Kidney (tissue), 14 donors: Measurements from ENCODE around the gene IFT88. TPM values are rescaled to one million over a fixed set of nuclear protein-coding genes. Genes with fewer than 3 reads are reported as not detected.

Experiments
- DNase-seq, 5 donors: peaks; one replicate each; pipeline ENCODE4 v3.0.0-alpha.2; 2013 to 2020
- FAIRE-seq: peaks from 2 replicates; lab custom pipeline; 2012; peaks lifted over from hg19 to GRCh38; lab: Jason Lieb, UNC
- H3K27ac ChIP-seq, 2 donors: one replicate each; pipeline ENCODE4 v1.7.0; 2013; ENCODE audit warnings: low read depth in 2 of 2, low read length in 2 of 2, inconsistent platforms in 1 of 2
- H3K27me3 ChIP-seq: one replicate; pipeline ENCODE4 v1.7.1; 2013; ENCODE audit warnings: low read length, inconsistent platforms; ENCODE audit not compliant: control insufficient read depth, insufficient read depth
- H3K36me3 ChIP-seq, 3 donors: one replicate each; pipeline versions ENCODE4 v1.7.0 to v1.7.1; 2013; ENCODE audit warnings: low read length in 3 of 3, control low read depth in 1 of 3, inconsistent platforms in 1 of 3; ENCODE audit not compliant: insufficient read depth in 3 of 3, control insufficient read depth in 2 of 3
- H3K4me1 ChIP-seq, 3 donors: one replicate each; pipeline versions ENCODE4 v1.7.0 to v1.7.1; 2013; ENCODE audit warnings: low read length in 3 of 3, inconsistent platforms in 1 of 3, low read depth in 1 of 3; ENCODE audit not compliant: control insufficient read depth in 2 of 3, insufficient read depth in 2 of 3
- H3K4me3 ChIP-seq, 3 donors: one replicate each; pipeline versions ENCODE4 v1.7.0 to v1.8.1; 2013; ENCODE audit warnings: low read length in 3 of 3, control low read depth in 1 of 3, inconsistent platforms in 1 of 3
- H3K9ac ChIP-seq, 3 donors: one replicate each; pipeline versions ENCODE4 v1.7.0 to v1.7.1; 2013; ENCODE audit warnings: low read length in 3 of 3, control low read depth in 1 of 3, inconsistent platforms in 1 of 3
- H3K9me3 ChIP-seq, 3 donors: one replicate each; pipeline versions ENCODE4 v1.7.0 to v1.7.1; 2013; ENCODE audit warnings: low read length in 3 of 3, control low read depth in 1 of 3, inconsistent platforms in 1 of 3; ENCODE audit not compliant: control insufficient read depth in 2 of 3, insufficient read depth in 1 of 3
- intact Hi-C: fragments of 100-400 bp; cut with DNase I; formaldehyde crosslinking; loops from one replicate; pipeline ENCODE4 v1.11.1; 2022
- polyA plus RNA-seq: library from polyadenylated mRNA; stranded (reverse); fragments of 350-450 nt; fragmentation: Illumina TruSeq; extraction: RNeasy Lipid Tissue Mini Kit (QIAGEN cat#74804); gene quantifications from one replicate; pipeline ENCODE4 v1.2.3, GENCODE V29; 2014; ENCODE audit warnings: low read depth, low replicate concordance; ENCODE audit not compliant: insufficient read depth
- total RNA-seq: library from RNA; stranded (reverse); fragmentation: NEBNext Ultra II Directional; extraction: Animal tissue kit (Norgen Biotek cat#: 25700); gene quantifications from one replicate; pipeline ENCODE4 v1.2.1, GENCODE V29; 2021
- TF ChIP-seq, protein P1 (sequence below): IDR thresholded peaks from 3 replicates; pipeline ENCODE4 v1.5.1; 2012; ENCODE audit warnings: mild to moderate bottlenecking, moderate library complexity, borderline replicate concordance; ENCODE audit not compliant: insufficient read depth; ENCODE audit errors: extremely low read depth
- donor health status: control.
- donor health status: control.
- donor health status: control.
- donor health status: control.
- donor health status: control.
- donor health status: DM: yes; HTN: yes; CAD: no.
- donor health status: Normal renal cell carcinoma (clear cell type).

The IFT88 gene
- total and polyA plus RNA-seq, 2 donors from 2014 or later: 20.2 to 30.3 TPM

- H3K4me1 ChIP-seq: peaks cover 0 to 33% (median 19%) of the 10 kb centered on the region in 3 donors
- TF ChIP-seq, protein P1, sequence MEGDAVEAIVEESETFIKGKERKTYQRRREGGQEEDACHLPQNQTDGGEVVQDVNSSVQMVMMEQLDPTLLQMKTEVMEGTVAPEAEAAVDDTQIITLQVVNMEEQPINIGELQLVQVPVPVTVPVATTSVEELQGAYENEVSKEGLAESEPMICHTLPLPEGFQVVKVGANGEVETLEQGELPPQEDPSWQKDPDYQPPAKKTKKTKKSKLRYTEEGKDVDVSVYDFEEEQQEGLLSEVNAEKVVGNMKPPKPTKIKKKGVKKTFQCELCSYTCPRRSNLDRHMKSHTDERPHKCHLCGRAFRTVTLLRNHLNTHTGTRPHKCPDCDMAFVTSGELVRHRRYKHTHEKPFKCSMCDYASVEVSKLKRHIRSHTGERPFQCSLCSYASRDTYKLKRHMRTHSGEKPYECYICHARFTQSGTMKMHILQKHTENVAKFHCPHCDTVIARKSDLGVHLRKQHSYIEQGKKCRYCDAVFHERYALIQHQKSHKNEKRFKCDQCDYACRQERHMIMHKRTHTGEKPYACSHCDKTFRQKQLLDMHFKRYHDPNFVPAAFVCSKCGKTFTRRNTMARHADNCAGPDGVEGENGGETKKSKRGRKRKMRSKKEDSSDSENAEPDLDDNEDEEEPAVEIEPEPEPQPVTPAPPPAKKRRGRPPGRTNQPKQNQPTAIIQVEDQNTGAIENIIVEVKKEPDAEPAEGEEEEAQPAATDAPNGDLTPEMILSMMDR: no peak
- no peak for DNase-seq
- H3K36me3 ChIP-seq: no peaks in the 10 kb centered on the region
- H3K4me3 ChIP-seq: peak overlapping the region in 2 of 3 donors; percentile 15 to 44
- H3K27me3 ChIP-seq: no peaks in the 10 kb centered on the region
- intact Hi-C loops: no loop called here
- no peaks in the 10 kb centered on the region for H3K9me3 ChIP-seq
- H3K27ac ChIP-seq: peak overlapping the region; percentile 86 to 98
- H3K9ac ChIP-seq: peak overlapping the region in 1 of 3 donors; percentile 47
- no peak for FAIRE-seq
These were observed 45.4 kb upstream of the IFT88 start for GRCh38 chr13:20521364-20522115.

DNA sequence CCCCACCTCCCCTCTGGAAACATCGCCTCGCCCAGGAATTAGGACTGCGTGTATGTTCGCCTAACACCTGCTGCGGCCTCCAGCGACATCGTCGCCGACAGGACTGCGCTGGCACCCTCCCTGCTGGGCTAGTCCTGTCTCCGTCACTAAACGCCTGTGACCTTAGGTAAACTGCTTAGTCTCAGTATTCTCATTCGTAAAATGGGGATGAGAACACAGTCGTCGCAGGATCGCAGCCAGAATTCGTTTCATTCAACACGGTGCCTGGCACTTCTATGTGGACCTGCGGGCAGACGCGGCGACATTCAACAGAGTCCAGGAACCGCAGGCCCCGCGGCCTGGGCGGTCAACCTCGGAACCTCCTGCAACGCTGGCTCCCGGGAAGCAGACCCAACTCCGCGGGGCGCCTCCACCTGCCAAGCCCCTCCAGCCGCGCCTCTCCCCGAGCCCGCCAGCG is 41.8 kb upstream of the IFT88 start:
- no peaks in the 10 kb centered on the region for H3K27me3 ChIP-seq
- peaks cover 0 to 22% (median 14%) of the 10 kb centered on the region in 3 donors for H3K4me1 ChIP-seq
- DNase-seq (peak in 4 of 5 donors; percentile 27 to 60 (median 40)), FAIRE-seq (no peak)
- peak overlapping the region; percentile 70 to 96 (median 89) for H3K4me3 ChIP-seq
- TF ChIP-seq, protein P1: no peak
- intact Hi-C loops: no loop called here
- no peaks in the 10 kb centered on the region for H3K9me3 ChIP-seq
- peak overlapping the region; percentile 98 for H3K27ac ChIP-seq
- no peaks in the 10 kb centered on the region for H3K36me3 ChIP-seq
- H3K9ac ChIP-seq: peak overlapping the region; percentile 52 to 100 (median 72)

DNA sequence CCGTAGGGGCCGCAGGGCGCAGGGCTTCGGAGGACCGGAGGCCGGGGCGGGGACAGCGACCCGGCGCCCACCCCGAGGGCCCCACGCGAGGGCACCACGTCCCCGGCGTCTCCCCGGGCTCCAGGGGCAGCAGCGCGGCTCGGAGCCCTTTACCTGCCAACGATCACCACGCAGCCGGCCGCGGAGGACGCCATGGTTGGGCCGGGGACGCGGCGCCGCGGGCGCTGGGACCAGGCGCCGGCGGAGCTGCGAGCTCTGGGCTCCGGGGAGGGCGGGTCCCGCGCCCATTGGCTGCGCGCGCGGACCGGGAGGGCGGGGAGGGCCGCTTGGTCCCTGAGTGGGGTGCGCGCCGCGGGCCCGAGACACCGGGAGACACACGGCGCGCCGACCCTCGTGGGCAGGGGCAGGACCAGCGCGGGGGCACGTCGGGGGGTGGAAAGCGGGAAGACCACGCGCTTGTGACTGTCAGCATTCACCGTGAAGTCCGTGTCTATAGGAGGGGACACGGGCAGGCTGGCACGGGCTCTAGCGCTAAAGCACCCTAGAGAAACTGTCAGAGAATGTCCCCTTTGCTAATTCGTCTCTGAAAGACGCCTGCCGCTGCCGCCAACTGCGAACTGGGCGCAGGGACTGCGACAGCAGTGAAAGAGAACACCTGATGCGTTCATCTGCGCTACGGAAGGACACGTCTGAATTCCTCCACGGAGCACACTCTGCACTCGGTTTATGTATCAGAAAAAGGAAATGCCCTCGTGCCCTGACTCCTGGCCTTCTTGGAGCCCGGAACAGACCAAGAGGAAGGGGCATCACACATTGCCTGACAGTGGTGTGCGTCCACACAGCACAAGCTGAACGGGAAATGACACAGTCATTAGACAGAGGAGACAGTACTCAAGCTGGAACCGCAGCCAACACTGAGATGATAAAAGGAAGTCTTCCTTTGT is 41.1 kb upstream of the IFT88 start, which contains the start of gene CRYL1:
TSS of gene CRYL1 (minus strand) at position 257 of the 944 bp plus-strand sequence. CDS start at position 194, 63 bp downstream.
- FAIRE-seq (no peak), DNase-seq (peak; percentile 58 to 92 (median 72))
- Histone ChIP-seq H3K4me3 (peak within 1 kb of the TSS; percentile 70 to 96 (median 96)), H3K9me3 (no peaks in the 10 kb centered on the region), H3K36me3 (no peaks in the 10 kb centered on the region), H3K27ac (peak within 1 kb of the TSS; percentile 98), H3K27me3 (no peaks in the 10 kb centered on the region), H3K4me1 (peaks cover 0 to 17% (median 12%) of the 10 kb centered on the region in 3 donors), H3K9ac (peak within 1 kb of the TSS; percentile 72 to 100 (median 98))
- TF ChIP-seq, protein P1: no peak
- intact Hi-C loops: no loop called here
